ENCODE results near the gene VANGL1. TPM values are rescaled to one million over a fixed set of nuclear protein-coding genes. Genes with fewer than 3 reads are reported as not detected.

VANGL1 gene
- total RNA-seq, 1 donor from 2014 or later, result 15.9 TPM

DNA sequence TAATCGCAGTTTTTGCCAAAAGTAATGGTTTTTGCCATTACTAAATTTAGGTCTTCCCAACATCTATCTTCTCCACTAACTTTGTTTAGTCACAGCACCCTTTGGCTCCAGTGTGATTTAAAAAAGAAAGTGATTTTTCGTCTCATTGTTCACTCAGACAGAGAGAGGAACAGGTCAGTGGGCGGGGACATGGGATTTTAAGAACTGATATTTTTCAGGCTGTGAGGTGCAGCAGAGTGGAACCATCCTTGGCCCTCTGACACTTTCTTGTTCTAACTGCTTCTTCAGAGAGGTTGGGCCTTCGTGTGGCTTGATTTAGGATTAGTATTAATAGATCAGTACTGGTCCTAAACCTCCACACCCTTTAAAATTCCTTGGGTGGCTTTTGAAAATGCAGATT is 88.0 kb downstream of the VANGL1 start:
- intact Hi-C loops (cut with micrococcal nuclease), result no loop called here

DNA sequence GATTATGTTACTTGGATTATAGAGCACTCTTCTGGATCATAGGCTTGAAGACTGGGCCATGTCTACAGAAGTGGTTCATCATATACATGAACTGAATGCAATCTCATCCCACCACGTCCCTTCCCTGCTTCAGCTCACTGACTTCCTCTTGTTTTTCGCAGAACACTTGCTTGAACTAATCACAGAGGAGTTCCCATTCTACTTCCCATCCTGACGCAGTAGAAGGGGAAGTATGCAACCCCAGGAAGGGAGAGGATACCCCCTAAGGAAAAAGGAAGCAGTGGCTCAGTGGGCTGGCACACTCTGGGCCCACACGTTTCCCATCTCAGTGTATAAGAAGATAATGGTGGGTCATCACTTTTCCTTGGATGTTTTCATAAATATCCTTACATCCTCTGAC is 90.5 kb downstream of the VANGL1 start:
- intact Hi-C loops (cut with micrococcal nuclease), result no loop called here

DNA sequence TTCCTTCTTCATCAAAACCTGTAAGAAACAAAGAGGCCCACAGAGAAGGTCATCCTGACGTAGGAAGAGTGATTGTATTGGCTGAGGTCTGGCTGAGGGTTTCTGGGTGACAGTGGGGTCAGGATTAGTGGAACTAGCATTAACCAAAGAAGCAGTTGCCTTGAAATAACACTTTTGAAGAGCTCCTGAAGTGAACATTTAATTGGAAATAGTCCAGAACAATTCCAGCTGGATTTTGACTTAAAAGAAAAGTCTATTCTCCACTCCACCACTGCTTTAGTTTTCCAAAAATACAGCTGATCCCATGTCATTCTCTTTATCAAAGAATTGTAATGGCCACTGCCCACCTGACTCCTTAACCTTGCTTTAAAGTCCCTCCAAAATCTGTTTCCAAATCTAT is 99.0 kb downstream of the VANGL1 start:
- intact Hi-C loops (cut with micrococcal nuclease), result no loop called here

DNA sequence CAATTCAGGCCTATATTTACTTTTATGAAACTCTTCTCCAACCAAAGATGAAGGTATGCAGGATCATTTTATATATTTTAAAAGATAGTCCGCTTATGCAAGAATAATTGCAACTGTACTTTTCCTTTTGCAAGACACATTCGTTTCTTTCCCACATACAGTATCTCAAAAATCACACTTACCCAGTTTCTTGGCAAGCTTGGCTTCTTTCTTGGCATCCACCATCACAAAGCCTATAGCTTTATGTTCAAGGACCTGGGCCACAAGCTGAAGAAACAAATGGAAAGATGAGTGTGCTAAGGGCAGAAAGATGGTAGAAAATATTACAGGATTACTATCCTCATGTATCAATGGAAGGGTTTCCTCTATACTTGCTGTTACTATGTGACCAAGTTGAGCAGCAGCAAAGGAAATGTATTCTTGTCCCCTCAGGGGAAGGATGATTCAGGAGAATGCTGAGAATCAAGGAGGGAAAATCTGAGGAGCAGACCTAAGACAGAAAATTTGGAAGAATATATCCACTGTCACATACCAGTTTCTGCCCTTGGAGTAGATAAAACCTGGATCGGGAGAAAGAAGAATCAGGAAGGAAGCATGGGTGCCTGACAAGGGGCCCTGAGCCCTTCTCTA is 103.0 kb downstream of the VANGL1 start:
- intact Hi-C loops (cut with micrococcal nuclease), result no loop called here

DNA sequence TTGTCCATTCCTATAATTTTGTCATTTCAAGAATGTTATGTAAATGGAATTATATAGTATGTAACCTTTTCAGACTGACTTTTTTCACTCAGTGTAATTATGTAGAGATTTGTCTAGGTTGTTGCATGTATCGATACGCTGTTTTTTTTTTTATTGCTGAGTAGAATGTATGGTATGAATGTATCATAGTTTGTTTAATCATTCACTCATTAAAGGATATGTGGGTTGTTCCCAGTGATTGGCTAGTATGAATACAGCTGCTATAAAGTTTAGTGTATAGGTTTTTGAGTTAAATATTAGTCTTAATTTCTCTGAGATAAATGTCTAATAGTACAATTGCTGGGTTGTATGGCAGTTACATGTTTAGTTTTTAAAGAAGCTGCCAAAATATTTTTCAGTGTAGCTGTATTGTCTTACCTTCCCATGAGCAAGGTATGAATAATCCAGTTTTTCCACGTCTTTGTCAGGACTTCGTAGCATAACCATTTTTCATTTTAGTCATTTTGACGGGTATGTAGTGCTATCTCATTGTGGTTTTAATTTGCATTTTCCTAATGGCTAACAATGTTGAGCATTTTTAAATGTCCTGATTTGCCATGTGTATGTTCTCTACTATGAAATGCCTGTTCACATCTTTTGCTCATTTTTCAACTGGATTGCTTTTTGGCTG is 104.4 kb downstream of the VANGL1 start:
- intact Hi-C loops (cut with micrococcal nuclease), result no loop called here

Other genes with a start within 250 kb of the VANGL1 start
- not detected in 2 replicates for gene CASQ2, start 126.7 kb downstream of the VANGL1 start, total RNA-seq
- gene NHLH2, start 199.2 kb downstream of the VANGL1 start, total RNA-seq, result not detected in 2 replicates

Data from T-helper 1 cell treated with Interleukin-12 subunit alpha and Interleukin-12 subunit beta and Interleukin-4 antibody, amounts not matched to agents 30 ng/mL and 1 ng/mL, for 36 hours (primary cell).